ENCODE measurements around the gene SLC35E4. TPM values are rescaled to one million over a fixed set of nuclear protein-coding genes. Genes with fewer than 3 reads are reported as not detected.
"Not testable (repeated sequence)": the region's sequence is repeated elsewhere in the genome, so short reads cannot be mapped to it uniquely, and the experiment has no call there.

SLC35E4 gene
- total and polyA plus RNA-seq, 2 experiments from 2014 or later, result 2.6 to 11.3 TPM

DNA sequence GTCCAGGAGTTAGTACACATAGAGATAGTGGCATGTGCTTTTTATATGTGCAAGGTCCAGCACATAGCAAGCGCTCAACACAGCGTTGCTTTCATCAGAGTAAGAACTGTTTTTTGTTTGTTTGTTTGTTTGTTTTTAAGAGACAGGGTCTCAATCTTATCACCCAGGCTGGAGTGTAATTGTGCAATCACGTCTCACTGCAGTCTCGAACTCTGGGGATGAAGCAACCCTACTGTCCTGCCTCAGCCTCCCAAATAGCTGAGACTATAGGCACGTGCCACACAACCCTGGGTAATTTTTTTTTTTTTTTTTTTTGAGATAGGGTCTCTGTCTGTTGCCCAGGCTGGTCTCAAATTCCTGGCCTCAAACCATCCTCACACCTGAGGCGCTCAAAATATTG is 17.8 kb upstream of the SLC35E4 start:
- Histone ChIP-seq H3K79me2 (replicated peaks; ENCODE audit: insufficient read depth) (no peaks in the 10 kb centered on the region), H3K9me2 (ENCODE audit: insufficient read depth) (no peaks in the 10 kb centered on the region), H4K20me1 (replicated peaks; ENCODE audit: insufficient read depth) (0 out of 2 replicates have a peak, but pooled peaks cover 6% of the 10 kb centered on the region), H3K4me2 (no peak overlapping the region), H3K36me3 (ENCODE audit: insufficient read depth) (peaks cover 3% of the 10 kb centered on the region), H3K27me3 (ENCODE audit: insufficient read depth) (no peaks in the 10 kb centered on the region), H2AFZ (no peak overlapping the region), H3F3A (replicated peaks; ENCODE audit: low read depth) (no peaks in the 10 kb centered on the region), H3K4me3 (no peak overlapping the region), H3K4me1 (ENCODE audit: insufficient read depth) (no peaks in the 10 kb centered on the region), H3K27ac (ENCODE audit: low read depth) (no peak overlapping the region)
- Mint-ChIP-seq H3K27me3 (ENCODE audit: insufficient read depth, low read depth, poor library complexity) (peaks cover 6% of the 10 kb centered on the region), H3K36me3 (ENCODE audit: low read depth) (peaks cover 74% of the 10 kb centered on the region), H3K27ac (no peak overlapping the region), H3K4me3 (no peak overlapping the region), H3K9me3 (no peaks in the 10 kb centered on the region), H3K4me1 (no peaks in the 10 kb centered on the region)
- TF ChIP-seq STAT1 (IDR thresholded peaks at IDR 0.05; ENCODE audit: unreplicated experiment) (no peak), REST (IDR thresholded peaks at IDR 0.05; ENCODE audit: unreplicated experiment) (no peak), ZNF114 (CRISPR knock-in tag; IDR thresholded peaks at IDR 0.05) (no peak), ZNF331 (CRISPR knock-in tag; IDR thresholded peaks at IDR 0.05; ENCODE audit: low read depth) (no peak), NANOG (IDR thresholded peaks at IDR 0.05; ENCODE audit: borderline replicate concordance) (no peak), POLR2AphosphoS5 (IDR thresholded peaks at IDR 0.05; ENCODE audit: low read depth) (no peak)
- no peak for ATAC-seq
- no peak for DNase-seq (ENCODE audit: low spot score)

- not testable (repeated sequence) for ATAC-seq; H4K20me1 ChIP-seq (replicated peaks; ENCODE audit: insufficient read depth); H3K27me3 Mint-ChIP-seq (ENCODE audit: insufficient read depth, low read depth, poor library complexity); H2AFZ ChIP-seq; H3K4me2 ChIP-seq; H3K27ac ChIP-seq (ENCODE audit: low read depth); H3K4me1 Mint-ChIP-seq; H3K4me3 Mint-ChIP-seq; H3K9me3 Mint-ChIP-seq; H3K27me3 ChIP-seq (ENCODE audit: insufficient read depth); H3K36me3 ChIP-seq (ENCODE audit: insufficient read depth); H3K79me2 ChIP-seq (replicated peaks; ENCODE audit: insufficient read depth); H3K27ac Mint-ChIP-seq; H3F3A ChIP-seq (replicated peaks; ENCODE audit: low read depth); DNase-seq (ENCODE audit: low spot score); H3K4me3 ChIP-seq; H3K4me1 ChIP-seq (ENCODE audit: insufficient read depth); H3K9me2 ChIP-seq (ENCODE audit: insufficient read depth)
- H3K36me3 Mint-ChIP-seq (ENCODE audit: low read depth), result peaks cover 71% of the 10 kb centered on the region
Measured at GRCh38 chr22:30619909-30620308, 15.7 kb upstream of the SLC35E4 start.

DNA sequence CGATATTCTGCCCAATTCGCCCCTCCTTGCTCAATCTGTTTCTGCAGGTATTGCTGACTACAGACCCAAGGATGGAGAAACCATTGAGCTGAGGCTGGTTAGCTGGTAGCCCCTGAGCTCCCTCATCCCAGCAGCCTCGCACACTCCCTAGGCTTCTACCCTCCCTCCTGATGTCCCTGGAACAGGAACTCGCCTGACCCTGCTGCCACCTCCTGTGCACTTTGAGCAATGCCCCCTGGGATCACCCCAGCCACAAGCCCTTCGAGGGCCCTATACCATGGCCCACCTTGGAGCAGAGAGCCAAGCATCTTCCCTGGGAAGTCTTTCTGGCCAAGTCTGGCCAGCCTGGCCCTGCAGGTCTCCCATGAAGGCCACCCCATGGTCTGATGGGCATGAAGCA is 9.2 kb upstream of the SLC35E4 start:
- ATAC-seq (peak; percentile 54), DNase-seq (ENCODE audit: low spot score) (no peak)
- H3K27ac ChIP-seq (ENCODE audit: low read depth), result no peak overlapping the region
- TF ChIP-seq JUNB (IDR thresholded peaks at IDR 0.05; ENCODE audit: unreplicated experiment) (no peak), NANOG (IDR thresholded peaks at IDR 0.05; ENCODE audit: borderline replicate concordance) (no peak)
- TF ChIP-seq, protein P1, sequence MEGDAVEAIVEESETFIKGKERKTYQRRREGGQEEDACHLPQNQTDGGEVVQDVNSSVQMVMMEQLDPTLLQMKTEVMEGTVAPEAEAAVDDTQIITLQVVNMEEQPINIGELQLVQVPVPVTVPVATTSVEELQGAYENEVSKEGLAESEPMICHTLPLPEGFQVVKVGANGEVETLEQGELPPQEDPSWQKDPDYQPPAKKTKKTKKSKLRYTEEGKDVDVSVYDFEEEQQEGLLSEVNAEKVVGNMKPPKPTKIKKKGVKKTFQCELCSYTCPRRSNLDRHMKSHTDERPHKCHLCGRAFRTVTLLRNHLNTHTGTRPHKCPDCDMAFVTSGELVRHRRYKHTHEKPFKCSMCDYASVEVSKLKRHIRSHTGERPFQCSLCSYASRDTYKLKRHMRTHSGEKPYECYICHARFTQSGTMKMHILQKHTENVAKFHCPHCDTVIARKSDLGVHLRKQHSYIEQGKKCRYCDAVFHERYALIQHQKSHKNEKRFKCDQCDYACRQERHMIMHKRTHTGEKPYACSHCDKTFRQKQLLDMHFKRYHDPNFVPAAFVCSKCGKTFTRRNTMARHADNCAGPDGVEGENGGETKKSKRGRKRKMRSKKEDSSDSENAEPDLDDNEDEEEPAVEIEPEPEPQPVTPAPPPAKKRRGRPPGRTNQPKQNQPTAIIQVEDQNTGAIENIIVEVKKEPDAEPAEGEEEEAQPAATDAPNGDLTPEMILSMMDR (conservative IDR thresholded peaks at IDR 0.05; ENCODE audit: low read depth in 2 of 2), result peak in 1 of 2 experiments; percentile 24; a peak in 3 of 4 replicates

More for the DNA sequence above, 9.2 kb upstream of the SLC35E4 start:
- Mint-ChIP-seq H3K36me3 (ENCODE audit: low read depth) (peaks cover 47% of the 10 kb centered on the region), H3K4me1 (peaks cover 4% of the 10 kb centered on the region; the same call in 2 of the 3 replicates), H3K27ac (no peak overlapping the region), H3K27me3 (ENCODE audit: insufficient read depth, low read depth, poor library complexity) (peaks cover 22% of the 10 kb centered on the region), H3K4me3 (no peak overlapping the region), H3K9me3 (peaks cover 11% of the 10 kb centered on the region)
- Histone ChIP-seq H3K79me2 (replicated peaks; ENCODE audit: insufficient read depth) (no peaks in the 10 kb centered on the region), H3K4me1 (ENCODE audit: insufficient read depth) (no peaks in the 10 kb centered on the region), H3K4me3 (no peak overlapping the region), H4K20me1 (replicated peaks; ENCODE audit: insufficient read depth) (no peaks in the 10 kb centered on the region), H3K9me2 (ENCODE audit: insufficient read depth) (no peaks in the 10 kb centered on the region), H3K4me2 (no peak overlapping the region), H3K36me3 (ENCODE audit: insufficient read depth) (peaks cover 3% of the 10 kb centered on the region; the same call in 1 of the 2 replicates), H3K27me3 (ENCODE audit: insufficient read depth) (no peaks in the 10 kb centered on the region), H2AFZ (no peak overlapping the region), H3F3A (replicated peaks; ENCODE audit: low read depth) (no peaks in the 10 kb centered on the region)
